LNCaP clone FGC (cell line): Measurements from ENCODE around the gene ATP8B2.
"Not testable (repeated sequence)": the region's sequence is repeated elsewhere in the genome, so short reads cannot be mapped to it uniquely, and the experiment has no call there.

Experiments used
- DNase-seq: peaks from one replicate; pipeline ENCODE4 v3.0.0-alpha.2; 2011; ENCODE audit warnings: low read depth
- H3K4me3 ChIP-seq: 2 replicates; pipeline ENCODE4 v1.5.1; 2011; ENCODE audit warnings: mild to moderate bottlenecking, low read depth, low read length, control low read depth
- CTCF ChIP-seq: IDR thresholded peaks from 2 replicates; pipeline ENCODE4 v1.5.1; 2012; ENCODE audit warnings: mild to moderate bottlenecking; ENCODE audit not compliant: control insufficient read depth, insufficient read depth; ENCODE audit errors: extremely low read depth

ATP8B2 gene

GRCh38 chr1:154324669-154325582, at the start of gene ATP8B2:
ATP8B2 (plus strand) TSS chr1:154325525; CDS start chr1:154328142, 2,617 bp downstream.
- H3K4me3 ChIP-seq = peak within 1 kb of the TSS; percentile 52
- DNase-seq = no peak
- peak; percentile 86 for TF ChIP-seq CTCF

- no peak overlapping the region for H3K4me3 ChIP-seq
- DNase-seq = no peak
- TF ChIP-seq CTCF = peak; percentile 38
Measured at GRCh38 chr1:154276797-154277196, 48.5 kb upstream of the ATP8B2 start.

- not testable (repeated sequence) for H3K4me3 ChIP-seq, DNase-seq
Measured at GRCh38 chr1:154287591-154287990, 37.7 kb upstream of the ATP8B2 start.

- DNase-seq = no peak
- H3K4me3 ChIP-seq = no peak overlapping the region
- TF ChIP-seq CTCF = no peak
Measured at GRCh38 chr1:154288661-154289060, 36.7 kb upstream of the ATP8B2 start.

GRCh38 chr1:154290921-154291320, 34.4 kb upstream of the ATP8B2 start:
- no peak for TF ChIP-seq CTCF
- DNase-seq = no peak
- H3K4me3 ChIP-seq = no peak overlapping the region

GRCh38 chr1:154295408-154296235, 29.7 kb upstream of the ATP8B2 start:
- no peak for DNase-seq
- no peak overlapping the region for H3K4me3 ChIP-seq
- no peak for TF ChIP-seq CTCF

GRCh38 chr1:154301582-154301981, 23.7 kb upstream of the ATP8B2 start:
- no peak for TF ChIP-seq CTCF
- no peak for DNase-seq
- no peak overlapping the region for H3K4me3 ChIP-seq
